Endodermal cell (in vitro differentiated cells): ENCODE results near the gene HOXC9. TPM values are rescaled to one million over a fixed set of nuclear protein-coding genes. Genes with fewer than 3 reads are reported as not detected.

Experiments used
- DNase-seq: peaks from one replicate; pipeline ENCODE4 v3.0.0-alpha.2; 2017
- H3K27ac ChIP-seq: 2 replicates; pipeline ENCODE4 v1.5.1; 2013; ENCODE audit warnings: mild to moderate bottlenecking, low read depth, low read length, moderate library complexity
- H3K27me3 ChIP-seq: 2 replicates; pipeline ENCODE4 v1.6.1; 2013; ENCODE audit warnings: mild to moderate bottlenecking, low read length, moderate library complexity; ENCODE audit not compliant: insufficient read depth, control insufficient read depth, poor library complexity, severe bottlenecking
- H3K36me3 ChIP-seq: 2 replicates; pipeline ENCODE4 v1.7.0; 2013; ENCODE audit warnings: mild to moderate bottlenecking, low read length, moderate library complexity; ENCODE audit not compliant: control insufficient read depth, insufficient read depth
- H3K4me1 ChIP-seq: one replicate; pipeline ENCODE4 v1.7.0; 2013; ENCODE audit warnings: low read length; ENCODE audit not compliant: control insufficient read depth, insufficient read depth
- H3K4me3 ChIP-seq: 2 replicates; pipeline ENCODE4 v1.5.1; 2013; ENCODE audit warnings: mild to moderate bottlenecking, low read length, moderate library complexity
- H3K9ac ChIP-seq: 2 replicates; pipeline ENCODE4 v1.6.1; 2013; ENCODE audit warnings: mild to moderate bottlenecking, low read length, moderate library complexity; ENCODE audit not compliant: poor library complexity, severe bottlenecking; ENCODE audit errors: extremely low read depth
- H3K9me3 ChIP-seq: 2 replicates; pipeline ENCODE4 v1.6.1; 2013; ENCODE audit warnings: mild to moderate bottlenecking, low read length, moderate library complexity; ENCODE audit not compliant: control insufficient read depth
- H3K27ac Mint-ChIP-seq: 2 replicates; pipeline ENCODE4 v1.8.0; 2020; ENCODE audit warnings: mixed read lengths
- H3K27me3 Mint-ChIP-seq: 2 replicates; pipeline ENCODE4 v1.8.0; 2021; ENCODE audit warnings: mild to moderate bottlenecking, mixed read lengths; ENCODE audit not compliant: insufficient read depth
- H3K36me3 Mint-ChIP-seq: 2 replicates; pipeline ENCODE4 v1.8.0; 2020; ENCODE audit warnings: low read depth, mixed read lengths
- H3K4me1 Mint-ChIP-seq: 2 replicates; pipeline ENCODE4 v1.8.0; 2020; ENCODE audit warnings: mixed read lengths
- H3K4me3 Mint-ChIP-seq: 2 replicates; pipeline ENCODE4 v1.8.0; 2020; ENCODE audit warnings: mild to moderate bottlenecking, moderate library complexity, mixed read lengths
- H3K9me3 Mint-ChIP-seq: 2 replicates; pipeline ENCODE4 v1.8.0; 2020; ENCODE audit warnings: mild to moderate bottlenecking, mixed read lengths
- CTCF ChIP-seq: fragments of 200-600 bp; sonication (generic); conservative IDR thresholded peaks from 2 replicates; pipeline ENCODE4 v1.5.0; 2021; ENCODE audit warnings: antibody characterized with exemption, mild to moderate bottlenecking
- WGBS, 2 experiments: methylation state at CpG; one replicate each; pipeline versions ENCODE4 v1.1.5 to v1.1.7; 2013; ENCODE audit warnings: missing lambda C conversion rate in 2 of 2, mixed read lengths in 1 of 2; ENCODE audit not compliant: insufficient coverage in 1 of 2, insufficient read length in 1 of 2; 5-methylcytosine and 5-hydroxymethylcytosine counted together
- total RNA-seq, 2 donors: library from RNA; stranded (reverse); fragmentation: NEBNext Ultra II Directional in 1 of 2; extraction: Animal tissue kit (Norgen Biotek cat#: 25700) in 1 of 2; gene quantifications; 2 replicates in 1 of 2; 3 replicates in 1 of 2; pipeline ENCODE4 v1.2.1, GENCODE V29; 2021

Gene HOXC9
- total RNA-seq, 2 donors from 2014 or later: not detected

DNA sequence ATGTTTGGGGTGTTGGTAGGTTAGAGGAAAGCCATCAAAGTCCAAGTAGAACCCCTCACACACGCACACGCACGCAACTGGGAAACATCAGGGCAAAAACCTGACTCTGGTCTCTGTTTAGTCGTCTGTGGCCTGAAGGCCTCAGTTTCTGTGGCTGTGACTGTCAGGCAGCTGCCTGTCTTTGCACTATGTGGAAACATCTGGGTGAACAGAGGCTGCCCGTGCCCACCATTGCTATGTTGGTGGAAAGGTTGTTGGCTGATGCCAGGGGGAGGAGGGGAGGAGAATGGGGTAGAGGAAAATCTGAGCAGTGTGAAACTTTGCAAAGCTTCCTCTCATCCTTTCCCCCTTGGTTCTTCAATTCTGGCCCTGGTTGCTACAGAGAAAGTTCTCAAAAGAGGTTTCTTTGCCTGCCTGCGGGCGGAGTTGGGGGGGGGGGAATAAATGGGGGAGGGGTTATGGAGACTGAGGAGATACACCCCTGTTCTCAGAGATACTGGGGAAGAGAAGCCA is 7.5 kb upstream of the HOXC9 start:
- H3K36me3 ChIP-seq: no peaks in the 10 kb centered on the region
- Mint-ChIP-seq H3K27ac (no peak overlapping the region), H3K4me1 (peaks cover 3% of the 10 kb centered on the region), H3K36me3 (no peaks in the 10 kb centered on the region), H3K9me3 (no peaks in the 10 kb centered on the region), H3K27me3 (peaks cover 100% of the 10 kb centered on the region), H3K4me3 (no peak overlapping the region)
- TF ChIP-seq CTCF: no peak
- peaks cover 100% of the 10 kb centered on the region for H3K27me3 ChIP-seq
- H3K4me3 ChIP-seq: no peak overlapping the region
- H3K27ac ChIP-seq: no peak overlapping the region
- DNase-seq: no peak
- H3K9ac ChIP-seq: no peak overlapping the region
- 46 to 54% methylated on average over 4 to 7 of the region's 7 CpGs for WGBS, 2 experiments
- H3K9me3 ChIP-seq: no peaks in the 10 kb centered on the region
- H3K4me1 ChIP-seq: no peaks in the 10 kb centered on the region

- peaks cover 100% of the 10 kb centered on the region for H3K27me3 Mint-ChIP-seq
- no peaks in the 10 kb centered on the region for H3K4me1 ChIP-seq
- no peak overlapping the region for H3K4me3 Mint-ChIP-seq
- no peaks in the 10 kb centered on the region for H3K36me3 ChIP-seq
- DNase-seq: no peak
- H3K9ac ChIP-seq: no peak overlapping the region
- H3K9me3 Mint-ChIP-seq: no peaks in the 10 kb centered on the region
- H3K36me3 Mint-ChIP-seq: no peaks in the 10 kb centered on the region
- H3K9me3 ChIP-seq: no peaks in the 10 kb centered on the region
- TF ChIP-seq CTCF: no peak
- H3K4me1 Mint-ChIP-seq: peaks cover 3% of the 10 kb centered on the region
- WGBS, 2 experiments: 48 to 58% methylated on average over 10 to 18 of the region's 18 CpGs
- no peak overlapping the region for H3K4me3 ChIP-seq
- no peak overlapping the region for H3K27ac ChIP-seq
- no peak overlapping the region for H3K27ac Mint-ChIP-seq
- H3K27me3 ChIP-seq: peaks cover 100% of the 10 kb centered on the region
Observed at GRCh38 chr12:53993162-53994008, 6.6 kb upstream of the HOXC9 start.

- H3K4me1 Mint-ChIP-seq: peaks cover 3% of the 10 kb centered on the region
- WGBS, 2 experiments: 11 to 21% methylated on average over 18 to 19 of the region's 19 CpGs
- Histone ChIP-seq H3K36me3 (no peaks in the 10 kb centered on the region), H3K9ac (no peak overlapping the region), H3K9me3 (no peaks in the 10 kb centered on the region), H3K27me3 (peaks cover 100% of the 10 kb centered on the region), H3K4me1 (no peaks in the 10 kb centered on the region), H3K4me3 (no peak overlapping the region), H3K27ac (no peak overlapping the region)
- no peaks in the 10 kb centered on the region for H3K36me3 Mint-ChIP-seq
- no peak overlapping the region for H3K4me3 Mint-ChIP-seq
- DNase-seq: no peak
- peaks cover 2% of the 10 kb centered on the region for H3K9me3 Mint-ChIP-seq
- TF ChIP-seq CTCF: no peak
- no peak overlapping the region for H3K27ac Mint-ChIP-seq
- H3K27me3 Mint-ChIP-seq: peaks cover 100% of the 10 kb centered on the region
Observed at GRCh38 chr12:53994009-53994263, 6.0 kb upstream of the HOXC9 start.
